HFF-Myc (cell line): ENCODE measurements around the gene RBM42.

ENCODE experiments used
- DNase-seq: peaks from one replicate; pipeline ENCODE4 v3.0.0-alpha.2; 2011; ENCODE audit warnings: low read depth; ENCODE audit errors: extremely low read depth
- H3K4me3 ChIP-seq: replicated peaks from 2 replicates; pipeline ENCODE4 v1.5.1; 2011; ENCODE audit warnings: low read depth, mild to moderate bottlenecking, control low read depth, low read length
- TF ChIP-seq, protein P1 (sequence below): IDR thresholded peaks from 2 replicates; pipeline ENCODE4 v1.5.1; 2012; ENCODE audit warnings: mild to moderate bottlenecking, low read depth, low read length, control low read depth; ENCODE audit errors: missing control alignments

RBM42 gene

DNA sequence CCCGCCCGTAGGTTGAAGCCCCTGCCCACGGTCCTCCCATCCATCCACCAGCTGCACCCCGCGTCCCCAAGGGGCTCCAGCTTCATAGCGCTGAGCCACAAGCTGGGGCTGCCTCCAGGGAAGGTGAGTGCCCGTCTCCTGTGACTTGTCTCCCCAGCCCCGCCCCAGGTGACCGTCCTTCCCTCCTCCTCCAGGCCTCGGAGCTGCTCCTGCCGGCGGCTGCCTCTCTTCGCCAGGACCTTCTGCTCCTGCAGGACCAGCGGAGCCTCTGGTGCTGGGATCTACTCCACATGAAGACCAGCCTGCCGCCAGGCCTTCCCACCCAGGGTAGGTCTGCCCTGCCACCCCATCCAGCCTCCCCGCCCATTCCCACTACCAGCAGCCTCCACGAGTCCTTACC, 8.8 kb upstream of the RBM42 start:
- TF ChIP-seq, protein P1, sequence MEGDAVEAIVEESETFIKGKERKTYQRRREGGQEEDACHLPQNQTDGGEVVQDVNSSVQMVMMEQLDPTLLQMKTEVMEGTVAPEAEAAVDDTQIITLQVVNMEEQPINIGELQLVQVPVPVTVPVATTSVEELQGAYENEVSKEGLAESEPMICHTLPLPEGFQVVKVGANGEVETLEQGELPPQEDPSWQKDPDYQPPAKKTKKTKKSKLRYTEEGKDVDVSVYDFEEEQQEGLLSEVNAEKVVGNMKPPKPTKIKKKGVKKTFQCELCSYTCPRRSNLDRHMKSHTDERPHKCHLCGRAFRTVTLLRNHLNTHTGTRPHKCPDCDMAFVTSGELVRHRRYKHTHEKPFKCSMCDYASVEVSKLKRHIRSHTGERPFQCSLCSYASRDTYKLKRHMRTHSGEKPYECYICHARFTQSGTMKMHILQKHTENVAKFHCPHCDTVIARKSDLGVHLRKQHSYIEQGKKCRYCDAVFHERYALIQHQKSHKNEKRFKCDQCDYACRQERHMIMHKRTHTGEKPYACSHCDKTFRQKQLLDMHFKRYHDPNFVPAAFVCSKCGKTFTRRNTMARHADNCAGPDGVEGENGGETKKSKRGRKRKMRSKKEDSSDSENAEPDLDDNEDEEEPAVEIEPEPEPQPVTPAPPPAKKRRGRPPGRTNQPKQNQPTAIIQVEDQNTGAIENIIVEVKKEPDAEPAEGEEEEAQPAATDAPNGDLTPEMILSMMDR = no peak
- no peak overlapping the region for H3K4me3 ChIP-seq
- no peak for DNase-seq

DNA sequence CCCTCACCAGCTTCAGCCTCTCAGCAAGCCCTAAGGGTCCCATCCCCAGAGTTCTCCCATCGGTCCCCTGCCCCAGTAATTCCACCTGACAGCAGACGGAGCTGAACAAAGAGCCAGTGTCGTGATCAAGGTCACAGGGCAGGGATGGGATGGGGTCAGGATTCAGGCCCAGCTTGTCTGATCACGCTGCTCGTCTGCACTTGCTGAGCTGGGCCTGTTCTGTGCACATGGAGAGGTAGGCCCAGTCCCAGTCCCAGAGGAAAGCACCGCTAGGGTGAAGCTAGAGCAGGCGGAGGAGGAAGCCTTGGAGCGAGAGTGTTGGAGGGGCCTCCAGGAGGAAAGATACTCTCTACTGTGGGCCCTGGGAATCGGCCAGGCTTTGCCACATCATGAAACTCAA, 7.1 kb upstream of the RBM42 start:
- no peak for DNase-seq
- TF ChIP-seq, protein P1 = no peak
- H3K4me3 ChIP-seq = no peak overlapping the region

DNA sequence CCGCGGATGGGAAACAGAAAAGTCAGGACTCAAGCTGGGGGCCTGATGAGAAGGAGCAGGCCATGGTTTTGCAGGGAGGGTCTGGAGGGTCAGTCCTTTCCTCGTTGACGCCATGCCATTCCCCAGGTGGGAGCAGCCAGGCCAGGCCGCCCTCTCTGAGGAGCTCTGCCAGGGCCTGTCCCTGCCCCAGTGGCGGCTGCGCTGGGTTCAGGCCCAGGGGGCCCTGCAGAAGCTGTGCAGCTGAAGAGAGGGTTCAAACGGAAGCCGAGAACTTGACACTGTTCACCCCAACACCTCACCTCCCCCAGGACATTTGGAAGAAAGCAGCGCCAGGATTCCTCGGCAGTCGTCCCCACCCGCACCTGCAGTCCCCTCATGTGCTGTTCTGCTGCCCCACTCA, 6.1 kb upstream of the RBM42 start:
- no peak overlapping the region for H3K4me3 ChIP-seq
- TF ChIP-seq, protein P1 = no peak
- no peak for DNase-seq

DNA sequence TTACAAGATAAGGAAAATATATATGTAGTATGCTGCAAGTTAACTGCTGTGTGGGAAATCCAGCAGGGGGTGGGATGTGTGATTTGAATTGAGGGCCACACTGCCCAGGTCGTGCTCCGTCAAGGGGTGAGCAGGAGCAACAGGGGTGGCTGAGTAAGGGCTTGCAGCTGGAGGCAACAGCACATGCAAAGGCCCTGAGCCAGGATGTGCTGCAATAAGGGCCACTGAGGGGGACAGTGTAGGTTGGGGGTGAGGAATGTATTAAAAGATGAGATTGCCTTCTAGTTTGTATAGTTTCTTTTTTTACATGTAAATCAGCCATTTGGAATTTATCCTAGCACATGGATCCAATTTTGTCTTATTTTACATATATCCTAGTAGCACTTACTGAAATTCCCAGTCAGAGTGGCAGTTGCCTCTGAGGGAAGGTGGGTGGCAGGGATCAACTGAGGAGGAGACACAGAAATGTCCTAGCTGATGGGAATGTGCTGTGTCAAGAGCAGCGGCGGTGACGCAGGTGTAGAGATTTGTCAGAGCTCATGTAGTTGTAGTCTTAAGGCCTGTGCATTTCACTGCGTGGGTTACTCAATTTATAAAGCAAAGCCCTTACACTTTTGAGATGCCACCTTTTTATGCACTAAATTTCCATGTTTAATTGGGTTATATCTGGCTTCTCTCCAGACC, 5.4 kb upstream of the RBM42 start:
- no peak overlapping the region for H3K4me3 ChIP-seq
- DNase-seq = no peak
- TF ChIP-seq, protein P1 = no peak

DNA sequence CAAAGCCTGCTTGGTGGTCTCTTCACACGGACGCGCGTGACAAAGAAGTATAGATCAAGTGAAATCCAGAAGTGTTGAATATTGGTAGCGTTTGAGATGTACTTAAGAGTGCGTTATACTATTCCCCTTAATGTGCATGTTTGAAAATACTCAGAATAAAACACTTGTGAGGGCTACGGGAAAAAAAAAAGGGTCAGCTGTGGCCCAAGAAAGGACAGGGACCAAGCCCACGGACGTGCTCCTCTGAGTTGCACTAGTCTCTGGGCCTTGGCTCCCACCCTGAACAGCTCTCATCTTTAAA, 622 bp upstream of the RBM42 start:
- peak overlapping the region; percentile 81 for H3K4me3 ChIP-seq
- TF ChIP-seq, protein P1 = no peak
- no peak for DNase-seq

DNA sequence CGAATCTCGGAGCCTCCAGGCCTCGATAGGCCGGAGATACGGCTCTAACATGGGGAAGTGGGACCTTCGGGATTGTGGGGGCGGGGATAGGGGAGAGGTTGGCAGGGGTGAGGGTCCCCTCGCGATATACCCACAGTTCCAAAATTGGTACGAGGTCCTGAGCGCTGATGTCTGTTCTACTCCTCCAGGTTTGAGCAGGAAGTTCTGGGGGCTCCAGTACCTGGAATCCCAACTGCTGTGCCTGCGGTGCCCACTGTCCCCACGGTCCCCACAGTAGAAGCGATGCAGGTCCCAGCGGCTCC, 447 bp downstream of the RBM42 start:
- TF ChIP-seq, protein P1 = no peak
- DNase-seq = no peak
- peak overlapping the region; percentile 81 for H3K4me3 ChIP-seq

DNA sequence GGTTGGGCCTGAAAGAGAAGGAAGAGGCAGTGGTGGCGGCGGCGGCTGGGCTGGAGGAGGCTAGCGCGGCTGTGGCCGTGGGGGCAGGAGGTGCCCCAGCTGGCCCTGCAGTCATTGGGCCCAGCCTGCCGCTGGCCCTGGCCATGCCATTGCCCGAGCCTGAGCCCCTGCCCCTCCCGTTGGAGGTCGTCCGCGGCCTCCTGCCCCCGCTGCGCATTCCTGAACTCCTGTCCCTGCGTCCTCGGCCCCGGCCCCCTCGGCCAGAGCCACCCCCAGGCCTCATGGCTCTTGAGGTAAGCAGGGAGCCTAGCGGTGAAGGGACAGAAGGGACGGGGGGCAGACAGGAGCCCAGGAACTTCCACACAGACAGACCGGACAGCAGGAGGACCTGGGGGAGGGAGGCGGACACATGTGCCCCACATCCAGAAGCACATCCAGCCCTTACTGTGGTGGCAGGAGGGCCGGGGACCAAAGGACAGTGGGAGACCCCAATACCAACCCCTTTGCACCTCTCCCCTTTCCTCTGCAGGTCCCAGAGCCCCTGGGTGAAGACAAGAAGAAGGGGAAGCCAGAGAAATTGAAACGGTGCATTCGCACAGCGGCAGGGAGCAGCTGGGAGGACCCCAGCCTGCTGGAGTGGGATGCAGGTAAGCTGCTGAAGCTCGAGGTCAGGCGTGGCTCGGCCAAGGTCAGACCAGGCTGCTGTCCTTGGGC, 5.0 kb downstream of the RBM42 start:
- no peak for DNase-seq
- no peak overlapping the region for H3K4me3 ChIP-seq
- TF ChIP-seq, protein P1 = no peak
